GM21526 (cell line): ENCODE data around the gene PTPN20.
"Not testable (repeated sequence)": the region's sequence is repeated elsewhere in the genome, so short reads cannot be mapped to it uniquely, and the experiment has no call there.

ENCODE experiments used
- ATAC-seq: cut with Tn5 transposase; IDR thresholded peaks from one replicate; pipeline ENCODE4 v1.9.1; 2021; ENCODE audit warnings: moderate library complexity; ENCODE audit not compliant: unreplicated experiment, low FRiP score

Gene PTPN20

GRCh38 chr10:46911144-46911876, at the start of gene PTPN20:
Gene PTPN20 (plus strand): TSS chr10:46911428. CDS start chr10:46932500, 21,072 bp downstream.
- ATAC-seq: not testable (repeated sequence)

- ATAC-seq: not testable (repeated sequence)
Measured at GRCh38 chr10:46869716-46870115, 41.5 kb upstream of the PTPN20 start.

GRCh38 chr10:46871583-46871982, 39.6 kb upstream of the PTPN20 start:
- not testable (repeated sequence) for ATAC-seq

GRCh38 chr10:46875304-46875703, 35.9 kb upstream of the PTPN20 start:
- ATAC-seq: not testable (repeated sequence)

GRCh38 chr10:46876773-46877172, 34.5 kb upstream of the PTPN20 start:
- ATAC-seq: not testable (repeated sequence)

GRCh38 chr10:46878761-46879160, 32.5 kb upstream of the PTPN20 start:
- ATAC-seq: not testable (repeated sequence)

- not testable (repeated sequence) for ATAC-seq
Measured at GRCh38 chr10:46890813-46891611, 20.2 kb upstream of the PTPN20 start.

- ATAC-seq: not testable (repeated sequence)
Measured at GRCh38 chr10:46896762-46897692, 14.2 kb upstream of the PTPN20 start.

GRCh38 chr10:46901247-46901646, 10.0 kb upstream of the PTPN20 start:
- not testable (repeated sequence) for ATAC-seq

- ATAC-seq: not testable (repeated sequence)
Measured at GRCh38 chr10:46903874-46904273, 7.4 kb upstream of the PTPN20 start.

- ATAC-seq: not testable (repeated sequence)
Measured at GRCh38 chr10:46906359-46906758, 4.9 kb upstream of the PTPN20 start.

GRCh38 chr10:46907185-46908117, 3.8 kb upstream of the PTPN20 start:
- ATAC-seq: not testable (repeated sequence)

GRCh38 chr10:46922498-46922897, 11.3 kb downstream of the PTPN20 start:
- not testable (repeated sequence) for ATAC-seq

- not testable (repeated sequence) for ATAC-seq
Measured at GRCh38 chr10:46925156-46925555, 13.9 kb downstream of the PTPN20 start.

GRCh38 chr10:46925853-46926252, 14.6 kb downstream of the PTPN20 start:
- ATAC-seq: not testable (repeated sequence)

GRCh38 chr10:46928810-46929209, 17.6 kb downstream of the PTPN20 start:
- not testable (repeated sequence) for ATAC-seq

GRCh38 chr10:46932383-46932782, 21.2 kb downstream of the PTPN20 start:
- not testable (repeated sequence) for ATAC-seq

GRCh38 chr10:46941091-46941490, 29.9 kb downstream of the PTPN20 start:
- ATAC-seq: not testable (repeated sequence)
